Body of pancreas (tissue), 4 donors: ENCODE measurements around the gene PHYKPL. TPM values are rescaled to one million over a fixed set of nuclear protein-coding genes. Genes with fewer than 3 reads are reported as not detected.

Experiments used
- ATAC-seq: fragments of 150-250 bp; one replicate; pipeline ENCODE4 v1.9.1; 2016
- DNase-seq, 4 donors: peaks; one replicate each; pipeline ENCODE4 v3.0.0-alpha.2; 2019
- H3K27ac ChIP-seq, 4 donors: fragments of 200-600 bp; sonication (generic); 1 replicate in 3 of 4; 2 replicates in 1 of 4; pipeline versions ENCODE4 v1.5.1 to v1.6.1; 2016 to 2019; ENCODE audit warnings: mild to moderate bottlenecking in 1 of 4, mixed read lengths in 1 of 4, moderate library complexity in 1 of 4
- H3K27me3 ChIP-seq, 2 donors: fragments of 200-600 bp; sonication (generic); one replicate each; pipeline ENCODE4 v1.6.0; 2016; ENCODE audit warnings: mild to moderate bottlenecking in 1 of 2
- H3K36me3 ChIP-seq, 2 donors: fragments of 200-600 bp; sonication (generic); replicated peaks in 1 of 2; 2 replicates each; pipeline ENCODE4 v1.5.1; 2016; ENCODE audit warnings: low read depth in 2 of 2; ENCODE audit not compliant: insufficient read depth in 1 of 2
- H3K4me1 ChIP-seq: fragments of 200-600 bp; sonication (generic); one replicate; pipeline ENCODE4 v1.6.0; 2016
- H3K4me3 ChIP-seq, 2 donors: fragments of 200-600 bp; sonication (generic); 1 replicate in 1 of 2; 2 replicates in 1 of 2; pipeline ENCODE4 v1.5.1; 2016 to 2019
- H3K9me3 ChIP-seq, 3 donors: fragments of 200-600 bp; sonication (generic); 1 replicate in 2 of 3; 2 replicates in 1 of 3; pipeline ENCODE4 v1.5.1; 2016
- CTCF ChIP-seq, 7 experiments: fragments of 450-650 bp in 4 of 7; fragments of 200-600 bp in 3 of 7; sonication (generic) in 3 of 7; IDR thresholded peaks; one replicate each; pipeline ENCODE4 v1.5.1; 2016 to 2019; ENCODE audit warnings: antibody characterized with exemption in 7 of 7
- POLR2A ChIP-seq, 3 donors: fragments of 450-650 bp; IDR thresholded peaks; one replicate each; pipeline ENCODE4 v1.6.1; 2016; ENCODE audit warnings: antibody characterized with exemption in 3 of 3, mild to moderate bottlenecking in 2 of 3
- WGBS, 2 donors: methylation state at CpG; one replicate each; pipeline ENCODE4 v1.1.5; 2017; 5-methylcytosine and 5-hydroxymethylcytosine counted together
- intact Hi-C: fragments of 100-400 bp; cut with DNase I; formaldehyde crosslinking; loops from one replicate; pipeline ENCODE4 v1.15.1; 2023
- total RNA-seq, 2 donors: library from RNA; depleted of rRNA; stranded (reverse); fragments of >200 nt; gene quantifications; one replicate each; pipeline ENCODE4 v1.1.0, GENCODE V29; 2016

PHYKPL gene
- total RNA-seq, 2 donors from 2014 or later = 47.0 to 76.5 TPM

- H3K27ac ChIP-seq = no peak overlapping the region
- WGBS, 2 donors = 40 to 67% methylated on average over 4 to 6 of the region's 6 CpGs
These were observed 17.7 kb upstream of the PHYKPL start for GRCh38 chr5:178250263-178250662.

GRCh38 chr5:178249191-178249989, 16.8 kb upstream of the PHYKPL start:
- Histone ChIP-seq H3K27ac (no peak overlapping the region), H3K36me3 (no peaks in the 10 kb centered on the region), H3K4me3 (no peak overlapping the region), H3K9me3 (no peaks in the 10 kb centered on the region), H3K4me1 (no peaks in the 10 kb centered on the region), H3K27me3 (peaks cover 0 to 3% of the 10 kb centered on the region in 2 donors)
- intact Hi-C loops = no loop called here
- DNase-seq = no peak
- no peak for ATAC-seq
- 54 to 74% methylated on average over 7 to 13 of the region's 13 CpGs for WGBS, 2 donors
- TF ChIP-seq POLR2A (IDR thresholded peaks at IDR 0.05) (no peak), CTCF (IDR thresholded peaks at IDR 0.05) (no peak)

More at GRCh38 chr5:178250263-178250662, 17.7 kb upstream of the PHYKPL start:
- no peaks in the 10 kb centered on the region for H3K4me1 ChIP-seq
- no peaks in the 10 kb centered on the region for H3K36me3 ChIP-seq
- TF ChIP-seq POLR2A (IDR thresholded peaks at IDR 0.05) = no peak
- no peak for TF ChIP-seq CTCF (IDR thresholded peaks at IDR 0.05)
- DNase-seq = no peak
- intact Hi-C loops = no loop called here
- H3K4me3 ChIP-seq = no peak overlapping the region
- H3K9me3 ChIP-seq = no peaks in the 10 kb centered on the region
- ATAC-seq = no peak
- peaks cover 0 to 3% of the 10 kb centered on the region in 2 donors for H3K27me3 ChIP-seq

- no peaks in the 10 kb centered on the region for H3K4me1 ChIP-seq
- H3K27me3 ChIP-seq = peaks cover 0 to 3% of the 10 kb centered on the region in 2 donors
- TF ChIP-seq POLR2A (IDR thresholded peaks at IDR 0.05) (no peak), CTCF (IDR thresholded peaks at IDR 0.05) (no peak)
- H3K36me3 ChIP-seq = no peaks in the 10 kb centered on the region
- WGBS, 2 donors = 81 to 90% methylated on average over 10 to 16 of the region's 18 CpGs
- H3K27ac ChIP-seq = no peak overlapping the region
- no peaks in the 10 kb centered on the region for H3K9me3 ChIP-seq
- no peak overlapping the region for H3K4me3 ChIP-seq
- DNase-seq = no peak
- no peak for ATAC-seq
- intact Hi-C loops = no loop called here
These were observed 16.1 kb upstream of the PHYKPL start for GRCh38 chr5:178248750-178249149.

GRCh38 chr5:178247481-178248456, 15.2 kb upstream of the PHYKPL start:
- no peak overlapping the region for H3K4me3 ChIP-seq
- H3K9me3 ChIP-seq = no peaks in the 10 kb centered on the region
- H3K4me1 ChIP-seq = no peaks in the 10 kb centered on the region
- no peak for DNase-seq
- no peak for ATAC-seq
- no peak for TF ChIP-seq POLR2A (IDR thresholded peaks at IDR 0.05)
- TF ChIP-seq CTCF (IDR thresholded peaks at IDR 0.05) = no peak
- intact Hi-C loops = no loop called here
- peaks cover 0 to 3% of the 10 kb centered on the region in 2 donors for H3K27me3 ChIP-seq
- H3K27ac ChIP-seq = no peak overlapping the region
- H3K36me3 ChIP-seq = no peaks in the 10 kb centered on the region
- WGBS, 2 donors = 53 to 55% methylated on average over 20 to 24 of the region's 24 CpGs
